Islet of Langerhans (tissue), 1 donor: ENCODE measurements around the gene ASCL1.

Experiments used
- FAIRE-seq: peaks from one replicate; lab custom pipeline; 2011; peaks lifted over from hg19 to GRCh38; lab: Jason Lieb, UNC

ASCL1 gene

DNA sequence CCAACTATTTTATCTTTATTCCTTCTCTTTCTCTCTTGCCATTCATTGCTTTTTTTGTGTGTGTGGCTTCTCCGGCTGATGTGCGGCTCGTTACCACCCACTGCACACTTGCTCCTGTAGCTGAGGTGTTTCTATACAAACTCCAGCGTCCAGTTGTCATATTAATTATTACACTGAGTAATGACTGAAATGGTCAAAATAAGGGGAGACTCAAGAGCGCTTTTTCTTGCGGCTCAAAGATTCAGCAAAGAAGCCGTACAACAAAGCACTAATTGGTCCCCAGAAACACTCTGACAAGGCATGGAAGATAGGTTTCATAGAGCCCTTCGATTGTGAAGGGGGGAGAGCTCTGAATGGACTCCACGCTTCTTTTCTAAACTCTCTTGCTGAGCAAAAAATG, 5.6 kb upstream of the ASCL1 start:
- FAIRE-seq: no peak

DNA sequence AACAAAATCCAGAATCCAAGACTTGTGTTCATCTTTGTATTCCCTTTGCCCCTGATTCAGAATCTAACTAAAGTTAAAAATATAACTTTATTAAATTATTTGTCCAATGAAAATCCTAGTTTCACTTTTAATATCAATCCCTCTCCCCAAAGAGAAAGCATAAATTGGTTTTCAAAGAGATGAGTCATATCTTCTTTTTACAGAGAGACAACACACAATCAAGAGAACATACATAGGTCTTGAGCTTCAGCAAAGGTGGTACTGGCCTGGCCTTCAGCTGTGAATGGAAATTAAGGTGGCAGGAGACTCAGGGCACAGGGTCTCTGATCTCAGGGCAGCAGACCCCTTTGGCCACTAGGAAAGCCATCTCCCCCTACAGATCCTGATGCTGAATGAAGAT, 4.3 kb upstream of the ASCL1 start:
- FAIRE-seq: no peak

GRCh38 chr12:102954134-102954533, 3.3 kb upstream of the ASCL1 start:
- FAIRE-seq: no peak

DNA sequence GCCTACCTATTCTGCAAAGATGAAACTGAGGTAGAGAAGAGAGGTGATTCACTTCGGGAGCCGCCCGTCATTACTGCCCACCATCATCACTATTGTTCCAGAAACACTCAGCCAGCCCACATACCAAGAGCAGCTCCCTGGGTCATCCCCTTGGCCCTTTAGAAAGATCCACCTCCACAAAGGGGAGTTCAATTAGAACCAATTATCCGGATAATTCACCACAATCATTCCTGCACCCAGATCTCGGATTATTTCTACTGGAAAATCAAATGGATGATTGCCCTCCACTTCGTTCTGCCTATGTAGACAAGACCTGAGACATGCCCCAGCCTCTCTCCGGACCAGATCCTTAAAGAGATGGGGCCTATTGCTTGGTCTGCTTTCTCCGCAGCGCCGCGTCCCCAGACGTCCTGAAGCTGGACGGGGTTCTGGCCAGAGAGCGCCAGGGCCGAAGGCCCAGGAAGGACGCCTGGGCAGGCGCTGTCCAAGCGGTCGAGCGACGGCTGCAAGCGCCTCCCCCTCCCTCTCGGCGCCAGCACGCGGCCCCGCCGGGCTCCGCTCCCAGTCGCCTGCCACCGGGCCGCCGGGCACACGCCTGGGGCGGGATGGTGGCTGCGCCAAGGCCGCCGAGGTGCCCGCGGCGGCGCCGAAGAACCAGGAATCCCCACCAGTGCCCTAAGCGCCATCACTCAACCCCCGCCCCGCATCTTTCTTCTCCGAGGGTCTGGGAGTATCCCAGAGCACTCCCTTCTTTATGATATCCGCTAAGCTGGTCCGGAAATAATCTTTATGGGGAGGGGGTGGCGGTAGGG, 1.3 kb upstream of the ASCL1 start:
- no peak for FAIRE-seq

DNA sequence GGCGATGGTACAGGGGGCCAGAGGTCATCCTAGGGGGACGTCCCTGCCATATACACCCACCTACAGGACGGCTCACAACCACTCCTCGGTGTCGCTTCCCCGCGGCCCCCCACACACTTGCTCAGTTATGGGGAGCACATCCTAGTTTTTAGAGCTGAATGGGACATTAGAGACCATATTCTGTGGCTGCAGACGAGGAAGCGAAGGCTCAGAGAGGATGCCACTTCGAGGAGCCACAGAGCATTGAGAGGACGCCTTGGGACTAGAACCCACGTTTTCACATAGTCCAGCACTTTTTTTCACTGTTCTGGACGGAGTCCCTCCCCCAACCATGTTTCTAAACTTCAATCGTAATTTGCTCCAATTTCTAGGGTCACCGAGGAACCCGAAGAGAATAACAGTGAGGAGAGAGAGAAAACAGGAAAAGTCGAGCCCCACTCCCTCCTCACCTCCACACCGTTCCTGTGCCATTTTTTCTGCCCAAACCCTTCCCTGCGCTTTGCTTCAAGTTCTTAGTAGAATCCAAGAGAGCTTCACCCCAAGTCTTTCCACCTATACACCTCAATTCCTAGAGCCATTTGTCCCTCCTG, 641 bp upstream of the ASCL1 start:
- FAIRE-seq: no peak

DNA sequence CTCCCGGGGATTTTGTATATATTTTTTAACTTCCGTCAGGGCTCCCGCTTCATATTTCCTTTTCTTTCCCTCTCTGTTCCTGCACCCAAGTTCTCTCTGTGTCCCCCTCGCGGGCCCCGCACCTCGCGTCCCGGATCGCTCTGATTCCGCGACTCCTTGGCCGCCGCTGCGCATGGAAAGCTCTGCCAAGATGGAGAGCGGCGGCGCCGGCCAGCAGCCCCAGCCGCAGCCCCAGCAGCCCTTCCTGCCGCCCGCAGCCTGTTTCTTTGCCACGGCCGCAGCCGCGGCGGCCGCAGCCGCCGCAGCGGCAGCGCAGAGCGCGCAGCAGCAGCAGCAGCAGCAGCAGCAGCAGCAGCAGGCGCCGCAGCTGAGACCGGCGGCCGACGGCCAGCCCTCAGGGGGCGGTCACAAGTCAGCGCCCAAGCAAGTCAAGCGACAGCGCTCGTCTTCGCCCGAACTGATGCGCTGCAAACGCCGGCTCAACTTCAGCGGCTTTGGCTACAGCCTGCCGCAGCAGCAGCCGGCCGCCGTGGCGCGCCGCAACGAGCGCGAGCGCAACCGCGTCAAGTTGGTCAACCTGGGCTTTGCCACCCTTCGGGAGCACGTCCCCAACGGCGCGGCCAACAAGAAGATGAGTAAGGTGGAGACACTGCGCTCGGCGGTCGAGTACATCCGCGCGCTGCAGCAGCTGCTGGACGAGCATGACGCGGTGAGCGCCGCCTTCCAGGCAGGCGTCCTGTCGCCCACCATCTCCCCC, 777 bp downstream of the ASCL1 start:
- FAIRE-seq: no peak

GRCh38 chr12:102958830-102959176, 1.3 kb downstream of the ASCL1 start:
- FAIRE-seq: no peak

GRCh38 chr12:102959391-102959790, 1.9 kb downstream of the ASCL1 start:
- no peak for FAIRE-seq

- no peak for FAIRE-seq
Observed at GRCh38 chr12:102960766-102961465, 3.4 kb downstream of the ASCL1 start.

DNA sequence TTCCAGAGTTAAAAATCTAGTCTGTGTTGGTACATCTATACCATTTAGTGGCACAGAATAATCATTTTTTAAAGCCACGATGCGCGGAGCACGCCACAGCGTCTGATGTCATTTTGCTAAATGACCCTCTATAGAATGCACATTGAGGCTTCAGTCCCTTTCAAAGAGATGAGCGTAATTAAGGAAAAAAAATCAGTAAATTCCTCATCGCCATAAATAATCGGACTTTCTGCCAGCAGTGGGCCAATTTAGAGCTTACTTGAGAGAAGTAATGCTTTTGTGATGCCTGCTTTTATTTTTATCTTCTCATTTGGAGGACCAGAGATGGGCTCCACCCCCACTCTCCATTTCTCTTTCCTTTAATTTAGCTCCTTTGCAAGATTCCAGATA, 4.0 kb downstream of the ASCL1 start:
- FAIRE-seq: no peak

- FAIRE-seq: no peak
Observed at GRCh38 chr12:102962532-102962931, 5.1 kb downstream of the ASCL1 start.

DNA sequence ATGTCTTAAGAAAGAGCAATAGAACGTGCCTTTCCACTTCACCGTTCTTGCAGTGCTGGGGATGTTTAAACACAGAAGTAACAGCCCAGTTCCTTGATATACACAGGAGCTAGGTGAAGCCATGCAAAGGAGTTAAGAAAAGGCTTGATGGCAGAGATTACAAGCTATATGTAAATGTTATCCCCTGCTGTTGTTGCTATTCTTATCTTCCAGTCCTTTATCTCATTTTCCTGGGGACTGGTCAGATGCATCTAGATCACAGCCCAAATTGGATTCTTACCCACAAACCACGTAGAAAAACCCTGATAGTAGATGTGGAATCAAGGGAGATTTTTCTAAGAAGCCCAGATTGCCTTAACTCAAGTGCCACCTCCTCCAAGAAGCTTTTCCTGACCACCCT, 5.5 kb downstream of the ASCL1 start:
- FAIRE-seq: no peak

DNA sequence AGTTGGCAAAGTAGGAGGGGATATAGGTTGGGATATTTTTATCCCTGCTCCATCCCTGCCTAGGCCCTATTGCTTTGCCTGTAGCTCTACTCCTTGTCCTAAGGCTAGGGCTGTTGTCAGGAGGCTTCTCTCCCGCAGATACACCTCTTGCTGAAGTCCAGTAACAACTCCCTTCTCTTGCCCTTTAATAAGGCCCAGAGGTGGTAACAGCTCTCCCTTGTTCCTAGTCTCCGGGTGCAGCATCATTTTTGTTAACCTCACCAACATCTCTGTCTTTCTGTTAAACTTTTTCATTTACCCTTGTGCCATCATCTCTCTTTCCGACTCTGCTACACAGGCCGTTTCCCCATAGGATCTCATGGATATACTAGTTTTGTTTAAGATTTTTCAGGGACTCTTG, 6.3 kb downstream of the ASCL1 start:
- FAIRE-seq: no peak

DNA sequence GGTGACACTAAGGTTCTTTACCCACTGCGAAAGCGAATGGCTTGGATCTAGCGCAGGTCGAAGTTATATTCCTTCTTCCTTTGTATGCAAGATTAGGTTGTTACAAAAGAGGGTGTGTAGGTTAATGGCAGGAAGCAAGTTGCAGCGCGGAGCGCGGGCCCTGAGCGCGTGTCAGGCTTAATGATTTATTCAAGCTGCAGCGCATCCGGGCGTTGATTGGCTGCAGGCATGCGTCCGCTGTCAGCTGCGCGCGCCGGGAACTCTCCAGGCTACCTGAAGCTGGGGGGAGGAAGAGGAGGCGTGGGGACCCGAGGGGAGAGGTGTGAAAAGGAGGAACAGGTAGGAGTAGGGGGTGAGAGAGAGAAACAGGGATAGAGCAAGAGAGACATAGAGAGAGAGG, 7.4 kb downstream of the ASCL1 start:
- FAIRE-seq: no peak

DNA sequence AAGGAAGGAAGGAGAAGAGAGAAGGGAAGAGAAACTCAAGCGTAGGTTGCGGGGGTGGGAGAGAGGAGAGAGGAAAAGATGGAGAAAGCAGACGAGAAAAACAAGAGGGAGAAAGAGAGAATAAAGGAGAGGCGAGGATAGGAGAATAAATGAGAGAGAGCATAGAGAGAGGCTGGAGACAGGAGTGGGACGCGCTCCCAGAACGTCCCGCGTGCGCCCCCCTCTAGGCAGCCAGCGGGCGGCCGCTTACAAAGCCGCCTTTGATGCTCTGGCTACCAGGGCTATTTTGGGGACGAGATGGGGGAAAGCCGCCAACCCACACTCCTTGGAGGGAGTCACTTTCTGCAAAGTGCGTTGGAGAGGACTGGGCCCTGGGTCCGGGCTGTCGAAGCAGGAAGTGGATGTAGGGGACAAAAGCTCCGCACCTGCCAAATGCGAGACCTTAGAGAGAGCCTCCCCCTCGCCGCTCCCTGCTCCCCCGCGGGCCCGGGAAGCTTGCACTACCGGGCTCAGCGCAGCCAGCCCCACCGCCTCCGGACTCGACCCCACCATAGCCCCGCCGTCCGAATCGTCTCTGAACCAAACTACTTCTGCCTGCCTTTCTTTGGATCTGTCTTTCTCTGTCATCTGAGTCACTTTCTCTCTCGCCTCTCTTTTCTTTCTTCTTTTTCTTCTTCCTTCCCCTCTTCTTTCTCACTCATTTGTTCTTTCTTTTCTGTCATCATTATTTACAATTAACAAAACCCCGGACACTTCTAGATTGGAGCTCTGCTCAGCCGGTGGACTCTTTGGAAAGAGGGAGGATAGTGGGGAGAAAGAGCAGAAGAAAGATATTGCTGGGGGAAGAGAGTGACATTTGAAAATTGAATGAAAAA, 8.0 kb downstream of the ASCL1 start:
- no peak for FAIRE-seq

GRCh38 chr12:102966200-102966863, 8.9 kb downstream of the ASCL1 start:
- no peak for FAIRE-seq

DNA sequence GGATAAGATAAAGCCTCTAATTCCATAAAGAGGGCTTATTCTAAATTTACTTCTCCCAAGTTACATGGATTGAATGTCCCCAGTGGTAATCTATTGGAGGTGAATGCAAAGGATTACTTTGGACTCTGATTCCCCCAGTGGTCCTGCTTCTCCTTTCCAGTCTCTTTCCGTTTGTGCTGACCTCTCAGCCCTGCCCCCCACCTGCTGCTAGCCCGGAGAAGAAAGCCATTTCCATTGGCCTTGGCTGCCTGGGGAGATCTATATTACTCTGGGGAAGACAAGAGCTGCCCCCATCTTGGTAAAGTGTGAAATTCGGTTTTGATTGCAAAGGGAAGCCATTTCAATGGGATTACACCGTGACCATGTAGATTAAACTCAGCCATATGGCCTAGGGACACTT, 13.3 kb downstream of the ASCL1 start:
- no peak for FAIRE-seq

DNA sequence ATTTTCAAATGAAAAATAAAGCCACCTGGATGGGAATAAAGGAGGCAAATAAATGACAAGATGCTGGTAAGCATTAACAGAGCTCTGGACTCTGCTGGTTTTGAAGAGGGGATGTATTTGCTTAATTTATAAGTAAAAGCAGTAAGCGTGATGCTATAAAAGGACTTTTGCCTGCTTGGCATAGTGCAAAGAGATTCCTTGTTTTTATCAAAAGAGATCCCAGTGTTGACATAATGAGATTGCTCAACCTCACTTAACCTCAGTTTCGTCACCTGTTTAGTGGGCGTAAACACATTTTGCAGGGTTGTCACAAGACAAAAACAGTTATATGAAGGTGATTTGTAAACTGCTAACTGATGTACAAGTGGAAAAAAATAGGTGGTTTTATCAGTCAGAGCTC, 13.8 kb downstream of the ASCL1 start:
- peak; percentile 41 for FAIRE-seq

GRCh38 chr12:102973583-102973982, 16.1 kb downstream of the ASCL1 start:
- FAIRE-seq: no peak

DNA sequence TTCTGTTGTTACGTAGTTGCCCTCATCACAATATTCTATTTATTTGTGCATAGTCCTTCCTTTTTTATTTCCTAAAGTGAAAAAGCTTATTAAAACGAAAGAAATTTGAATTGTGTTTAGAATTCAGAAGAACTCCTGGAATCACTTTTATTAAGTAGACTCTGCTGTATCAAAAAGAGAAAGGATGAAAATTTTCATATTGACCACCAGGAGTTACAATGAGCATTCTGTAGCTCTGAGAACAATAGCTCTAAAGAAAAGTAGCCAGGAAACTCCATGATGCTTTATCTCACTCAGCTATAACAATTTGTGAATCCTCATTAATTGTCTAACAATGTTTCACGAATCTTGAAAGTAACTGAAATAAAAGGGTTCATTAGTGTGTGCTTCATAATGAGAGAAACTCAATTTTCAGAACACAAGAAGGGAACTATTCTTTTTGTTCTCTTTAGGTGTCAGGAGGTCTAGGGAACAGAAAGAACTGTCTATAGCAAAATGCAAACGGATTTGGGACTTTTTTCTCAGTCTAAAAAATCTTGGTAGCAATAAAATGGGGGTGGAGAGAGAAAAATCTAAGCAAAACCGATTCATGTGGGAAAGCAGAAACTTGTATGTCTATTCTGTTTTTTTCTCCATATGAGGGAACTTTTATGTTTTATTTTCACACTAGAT, 19.3 kb downstream of the ASCL1 start:
- FAIRE-seq: no peak
